Measurements from ENCODE around the gene E2F6. TPM values are rescaled to one million over a fixed set of nuclear protein-coding genes. Genes with fewer than 3 reads are reported as not detected.

E2F6 gene
- total RNA-seq, 4 donors from 2014 or later, result 6.3 to 10.2 (median 6.8) TPM

- Histone ChIP-seq H3K9me3 (no peaks in the 10 kb centered on the region), H3K4me3 (no peak overlapping the region), H3K27me3 (no peaks in the 10 kb centered on the region), H3K27ac (no peak overlapping the region), H3K36me3 (peaks cover 0 to 12% (median 0%) of the 10 kb centered on the region in 3 donors), H3K4me1 (peaks cover 0 to 21% (median 5%) of the 10 kb centered on the region in 4 donors)
- TF ChIP-seq POLR2A (IDR thresholded peaks at IDR 0.05) (no peak), CTCF (IDR thresholded peaks at IDR 0.05) (no peak)
- DNase-seq, result no peak
Measured at GRCh38 chr2:11459816-11460215, 6.1 kb downstream of the E2F6 start.

GRCh38 chr2:11458753-11459152 lies 7.2 kb downstream of the E2F6 start:
- no peak for TF ChIP-seq POLR2A (IDR thresholded peaks at IDR 0.05)
- TF ChIP-seq CTCF (IDR thresholded peaks at IDR 0.05), result no peak
- peaks cover 0 to 10% (median under 1%) of the 10 kb centered on the region in 4 donors for H3K4me1 ChIP-seq
- no peaks in the 10 kb centered on the region for H3K27me3 ChIP-seq
- no peaks in the 10 kb centered on the region for H3K9me3 ChIP-seq
- H3K36me3 ChIP-seq, result peaks cover 0 to 14% (median 0%) of the 10 kb centered on the region in 3 donors
- H3K4me3 ChIP-seq, result no peak overlapping the region
- DNase-seq, result no peak
- H3K27ac ChIP-seq, result no peak overlapping the region

- H3K9me3 ChIP-seq, result no peaks in the 10 kb centered on the region
- no peak overlapping the region for H3K27ac ChIP-seq
- no peak for DNase-seq
- H3K27me3 ChIP-seq, result no peaks in the 10 kb centered on the region
- peaks cover 0 to 20% (median 0%) of the 10 kb centered on the region in 3 donors for H3K36me3 ChIP-seq
- TF ChIP-seq CTCF (IDR thresholded peaks at IDR 0.05), result no peak
- TF ChIP-seq POLR2A (IDR thresholded peaks at IDR 0.05), result no peak
- H3K4me3 ChIP-seq, result no peak overlapping the region
- H3K4me1 ChIP-seq, result peaks cover 0 to 2% (median 0%) of the 10 kb centered on the region in 4 donors
Measured at GRCh38 chr2:11457935-11458334, 8.0 kb downstream of the E2F6 start.

GRCh38 chr2:11456251-11456650 lies 9.7 kb downstream of the E2F6 start:
- TF ChIP-seq CTCF (IDR thresholded peaks at IDR 0.05), result no peak
- no peak for TF ChIP-seq POLR2A (IDR thresholded peaks at IDR 0.05)
- Histone ChIP-seq H3K36me3 (peaks cover 0 to 35% (median 0%) of the 10 kb centered on the region in 3 donors), H3K4me3 (no peak overlapping the region), H3K27ac (no peak overlapping the region), H3K9me3 (no peaks in the 10 kb centered on the region), H3K4me1 (no peaks in the 10 kb centered on the region), H3K27me3 (no peaks in the 10 kb centered on the region)
- DNase-seq, result no peak

- Histone ChIP-seq H3K4me3 (no peak overlapping the region), H3K4me1 (no peaks in the 10 kb centered on the region), H3K27ac (no peak overlapping the region), H3K36me3 (peaks cover 0 to 46% (median 0%) of the 10 kb centered on the region in 3 donors), H3K9me3 (no peaks in the 10 kb centered on the region), H3K27me3 (no peaks in the 10 kb centered on the region)
- TF ChIP-seq CTCF (IDR thresholded peaks at IDR 0.05) (no peak), POLR2A (IDR thresholded peaks at IDR 0.05) (no peak)
- no peak for DNase-seq
Measured at GRCh38 chr2:11454824-11455223, 11.1 kb downstream of the E2F6 start.

- no peak for DNase-seq
- no peaks in the 10 kb centered on the region for H3K9me3 ChIP-seq
- H3K36me3 ChIP-seq, result peaks cover 0 to 64% (median 0%) of the 10 kb centered on the region in 3 donors
- TF ChIP-seq POLR2A (IDR thresholded peaks at IDR 0.05) (no peak), CTCF (IDR thresholded peaks at IDR 0.05) (no peak)
- H3K27ac ChIP-seq, result no peak overlapping the region
- no peak overlapping the region for H3K4me3 ChIP-seq
- H3K27me3 ChIP-seq, result no peaks in the 10 kb centered on the region
- H3K4me1 ChIP-seq, result no peaks in the 10 kb centered on the region
Measured at GRCh38 chr2:11450791-11451190, 15.2 kb downstream of the E2F6 start.
